Hematopoietic multipotent progenitor cell (in vitro differentiated cells): Measurements from ENCODE around the gene BATF3. TPM values are rescaled to one million over a fixed set of nuclear protein-coding genes. Genes with fewer than 3 reads are reported as not detected.
"Not testable (repeated sequence)": the region's sequence is repeated elsewhere in the genome, so short reads cannot be mapped to it uniquely, and the experiment has no call there.

Experiments
- DNase-seq, 3 donors: peaks; one replicate each; pipeline ENCODE4 v3.0.0-alpha.2; 2011 to 2015; ENCODE audit warnings: low read depth in 2 of 3, low spot score in 2 of 3
- total RNA-seq: library from RNA; depleted of rRNA; stranded (reverse); fragments of >200 nt; gene quantifications from one replicate; pipeline ENCODE4 v1.2.3, GENCODE V29; 2012

Gene BATF3, protein sequence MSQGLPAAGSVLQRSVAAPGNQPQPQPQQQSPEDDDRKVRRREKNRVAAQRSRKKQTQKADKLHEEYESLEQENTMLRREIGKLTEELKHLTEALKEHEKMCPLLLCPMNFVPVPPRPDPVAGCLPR
- total RNA-seq, result 3.2 TPM

GRCh38 chr1:212699625-212700222 lies at the start of gene BATF3:
BATF3 (minus strand) TSS chr1:212699840; CDS start chr1:212699762, 78 bp downstream.
- peak in 2 of 3 donors; percentile 7 to 24 for DNase-seq

- no peak for DNase-seq
These were observed 46.9 kb upstream of the BATF3 start for GRCh38 chr1:212746546-212746945.

DNA sequence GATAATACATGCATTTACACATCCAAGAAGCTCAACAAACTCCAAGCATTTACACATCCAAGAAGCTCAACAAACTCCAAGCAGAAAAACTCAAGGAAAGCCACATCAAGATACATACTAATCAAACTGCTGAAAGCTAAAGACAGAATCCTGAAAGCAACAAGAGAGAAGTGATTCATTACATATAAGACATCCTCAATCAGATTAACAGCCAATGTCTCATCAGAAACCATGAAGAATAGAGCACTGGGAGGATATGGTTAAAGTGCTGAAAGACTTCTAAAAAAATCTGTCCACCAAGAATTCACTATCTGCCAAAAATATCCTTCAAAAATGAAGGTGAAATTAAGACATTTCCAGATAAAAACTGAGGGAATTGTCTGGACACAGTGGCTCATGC lies 45.7 kb upstream of the BATF3 start:
- DNase-seq, result no peak

- no peak for DNase-seq
These were observed 44.3 kb upstream of the BATF3 start for GRCh38 chr1:212743901-212744475.

- no peak for DNase-seq
These were observed 38.7 kb upstream of the BATF3 start for GRCh38 chr1:212738330-212738729.

DNA sequence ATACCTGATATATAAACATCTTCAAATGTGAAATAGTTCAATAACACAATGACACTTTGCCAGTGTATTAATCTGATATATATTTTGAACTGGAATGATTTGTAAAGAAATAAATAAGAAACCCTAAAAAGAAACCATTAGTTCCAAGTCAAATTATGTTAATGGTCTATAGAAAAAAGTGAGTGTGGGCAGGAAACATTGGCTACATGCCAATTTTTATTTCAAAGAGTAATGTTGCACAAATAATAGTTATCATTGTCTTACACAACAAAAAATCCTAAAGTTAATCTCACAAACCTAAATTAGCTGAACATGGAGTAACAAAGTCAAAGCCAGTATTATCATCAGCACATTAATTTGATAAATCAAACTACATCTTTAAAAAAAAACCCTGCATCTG lies 37.9 kb upstream of the BATF3 start:
- no peak for DNase-seq

- no peak for DNase-seq
These were observed 33.5 kb upstream of the BATF3 start for GRCh38 chr1:212733109-212733508.

- DNase-seq, result no peak
These were observed 32.0 kb upstream of the BATF3 start for GRCh38 chr1:212731630-212732029.

GRCh38 chr1:212728606-212729005 lies 29.0 kb upstream of the BATF3 start:
- DNase-seq, result no peak

GRCh38 chr1:212727386-212728181 lies 27.9 kb upstream of the BATF3 start:
- peak in 2 of 3 donors; percentile 43 to 83 for DNase-seq

GRCh38 chr1:212724679-212725078 lies 25.0 kb upstream of the BATF3 start:
- DNase-seq, result not testable (repeated sequence)

GRCh38 chr1:212722270-212722957 lies 22.8 kb upstream of the BATF3 start:
- no peak for DNase-seq

DNA sequence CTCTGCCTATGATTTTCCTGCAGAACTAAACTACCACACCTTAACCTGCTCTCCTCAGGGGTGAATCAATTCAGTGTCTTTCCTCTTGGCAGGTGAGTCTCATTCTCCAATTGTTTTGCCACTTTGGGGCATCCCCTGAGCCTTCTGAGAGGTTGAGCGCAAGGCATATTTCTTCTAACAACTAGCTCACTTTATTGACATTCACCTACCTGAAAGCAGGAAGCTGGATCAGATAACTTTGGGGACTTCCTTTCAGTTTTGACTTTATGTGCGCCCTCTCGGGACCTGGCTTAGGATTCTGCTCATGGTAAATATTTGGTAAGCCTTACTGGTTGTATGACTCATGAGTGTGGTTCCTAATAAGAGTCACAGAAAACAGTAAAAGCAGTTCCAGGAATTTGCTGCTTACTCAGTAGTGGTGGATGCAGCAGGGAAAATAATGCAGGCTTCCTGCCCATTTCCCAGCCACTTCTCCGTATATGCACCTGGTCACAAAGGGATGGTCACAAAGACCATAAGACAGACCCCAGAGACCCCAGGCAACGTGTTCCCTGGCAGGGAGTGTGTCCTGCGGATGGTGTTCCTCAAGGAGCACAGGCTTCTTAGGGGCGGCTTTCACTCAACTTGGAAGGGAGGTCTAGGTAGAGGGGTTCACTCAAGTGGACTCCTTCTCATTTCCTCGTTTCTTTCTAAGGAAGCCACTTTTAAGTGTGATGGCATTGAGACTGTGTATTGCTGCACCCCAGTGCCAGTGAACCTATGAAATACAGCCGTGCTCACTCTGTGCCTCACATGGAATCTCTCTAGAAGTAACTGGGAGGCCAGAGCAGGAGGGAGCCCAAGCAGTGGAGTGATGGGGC lies 22.0 kb upstream of the BATF3 start:
- no peak for DNase-seq

- DNase-seq, result no peak
These were observed 20.0 kb upstream of the BATF3 start for GRCh38 chr1:212719633-212720032.

- no peak for DNase-seq
These were observed 18.9 kb upstream of the BATF3 start for GRCh38 chr1:212718499-212718898.

DNA sequence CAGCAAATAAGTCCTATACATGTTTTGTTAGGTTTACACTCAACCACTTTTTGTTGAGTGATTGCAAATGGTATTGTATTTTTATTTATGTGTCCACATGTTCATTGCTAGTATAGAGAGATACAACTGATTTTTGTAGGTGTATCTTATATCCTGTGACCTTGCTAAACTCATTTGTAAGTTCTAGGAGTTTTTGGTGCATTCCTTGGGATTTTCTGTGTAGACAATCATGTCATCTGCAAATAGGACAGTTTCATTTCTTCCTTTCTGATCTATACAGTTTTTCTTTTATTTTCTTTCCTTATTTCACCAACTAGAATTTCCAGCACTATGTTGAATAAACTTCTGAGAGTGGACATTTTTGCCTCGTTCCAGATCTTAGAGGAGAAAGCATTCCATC lies 16.5 kb upstream of the BATF3 start:
- DNase-seq, result no peak

GRCh38 chr1:212713465-212714136 lies 14.0 kb upstream of the BATF3 start:
- no peak for DNase-seq

DNA sequence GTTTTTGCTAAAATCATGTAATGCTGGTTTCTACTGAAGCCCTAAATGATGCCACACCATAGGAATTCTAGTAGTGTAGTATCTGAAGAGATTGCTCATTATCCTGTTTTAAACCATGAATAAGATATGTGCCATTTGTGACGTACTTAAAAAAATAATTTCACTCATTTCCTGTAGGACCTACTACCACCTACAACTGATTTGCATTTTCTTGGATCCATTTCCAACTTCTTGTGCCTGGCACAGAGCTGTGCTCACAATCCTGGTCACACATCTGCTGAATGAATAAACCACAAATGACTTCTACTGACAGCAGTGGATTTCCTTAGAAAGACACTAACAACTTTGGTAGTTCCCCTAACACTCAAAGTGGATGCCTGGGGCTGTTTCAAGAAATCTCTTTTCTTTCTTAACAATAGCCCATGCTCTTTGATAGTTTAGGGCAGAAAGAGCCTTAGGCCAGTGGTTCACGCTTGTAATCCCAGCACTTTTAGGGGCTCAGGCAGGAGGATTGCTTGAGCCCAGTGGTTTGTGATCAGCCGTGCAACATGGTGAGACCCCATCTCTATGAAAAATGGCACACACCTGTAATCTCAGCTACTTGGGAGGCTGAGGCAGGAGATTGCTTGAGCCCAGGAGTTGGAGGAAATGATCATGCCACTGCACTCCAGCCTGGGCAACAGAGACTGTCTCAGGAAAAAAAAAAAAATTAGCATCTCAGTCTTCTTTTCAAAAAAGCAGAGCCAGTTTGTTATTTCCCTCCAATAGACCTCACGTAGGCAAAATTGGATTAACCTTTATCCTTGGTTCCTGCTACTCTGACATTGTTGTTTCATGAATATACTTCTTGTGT lies 13.0 kb upstream of the BATF3 start:
- peak in 1 of 3 donors; percentile 45 for DNase-seq

DNA sequence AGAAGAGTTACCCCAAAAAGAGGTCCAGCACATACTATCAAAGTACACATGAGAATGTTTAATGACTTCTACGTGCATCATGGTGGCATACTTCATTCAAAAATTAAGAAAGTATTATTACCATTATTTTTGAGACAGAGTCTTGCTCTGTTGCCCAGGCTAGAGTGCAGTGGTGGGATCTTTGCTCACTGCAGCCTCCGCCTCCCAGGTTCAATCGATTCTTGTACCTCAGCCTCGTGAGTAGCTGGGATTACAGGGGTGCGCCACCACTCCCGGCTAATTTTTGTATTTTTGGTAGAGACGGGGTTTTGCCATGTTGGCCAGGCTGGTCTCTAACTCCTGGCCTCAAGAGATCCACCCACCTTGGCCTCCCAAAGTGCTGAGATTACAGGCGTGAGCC lies 12.3 kb upstream of the BATF3 start:
- DNase-seq, result not testable (repeated sequence)
